Skeletal muscle cell (primary cell): Measurements from ENCODE around the gene NKAPL.
"Not testable (repeated sequence)": the region's sequence is repeated elsewhere in the genome, so short reads cannot be mapped to it uniquely, and the experiment has no call there.

Experiments used
- DNase-seq: peaks from one replicate; pipeline ENCODE4 v3.0.0-alpha.2; 2010; ENCODE audit warnings: low read depth
- H3K4me3 ChIP-seq: 2 replicates; pipeline ENCODE4 v1.5.1; 2011; ENCODE audit warnings: low read depth, mild to moderate bottlenecking, control low read depth, low read length, moderate library complexity

NKAPL gene

GRCh38 chr6:28281288-28282064, 22.4 kb downstream of the NKAPL start, which contains the start of gene PGBD1:
TSS of gene PGBD1 (plus strand) at chr6:28281572. CDS start at chr6:28283814, 2,242 bp downstream.
- DNase-seq, result peak; percentile 48
- peak within 1 kb of the TSS; percentile 72 for H3K4me3 ChIP-seq

- H3K4me3 ChIP-seq, result no peak overlapping the region
- no peak for DNase-seq
Measured at GRCh38 chr6:28282926-28283325, 23.8 kb downstream of the NKAPL start.

DNA sequence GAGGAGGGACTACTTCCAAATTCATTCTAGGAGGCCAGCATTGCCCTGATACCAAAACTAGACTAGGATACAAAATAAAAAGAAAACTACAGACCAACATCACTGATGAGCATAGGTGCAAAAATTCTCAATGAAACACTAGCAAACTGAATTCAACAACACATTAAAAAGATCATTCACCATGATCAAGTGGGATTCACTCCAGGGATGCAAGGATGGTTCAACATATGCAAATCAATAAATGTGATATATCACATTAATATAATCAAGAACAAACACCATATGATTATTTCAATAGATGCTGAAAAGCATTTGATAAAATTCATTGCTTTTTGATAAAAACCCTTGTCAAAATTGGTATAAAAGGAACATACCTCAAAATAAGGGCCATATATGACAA, 32.5 kb downstream of the NKAPL start:
- no peak for DNase-seq
- no peak overlapping the region for H3K4me3 ChIP-seq

- DNase-seq, result no peak
- H3K4me3 ChIP-seq, result no peak overlapping the region
Measured at GRCh38 chr6:28295326-28295725, 36.2 kb downstream of the NKAPL start.

DNA sequence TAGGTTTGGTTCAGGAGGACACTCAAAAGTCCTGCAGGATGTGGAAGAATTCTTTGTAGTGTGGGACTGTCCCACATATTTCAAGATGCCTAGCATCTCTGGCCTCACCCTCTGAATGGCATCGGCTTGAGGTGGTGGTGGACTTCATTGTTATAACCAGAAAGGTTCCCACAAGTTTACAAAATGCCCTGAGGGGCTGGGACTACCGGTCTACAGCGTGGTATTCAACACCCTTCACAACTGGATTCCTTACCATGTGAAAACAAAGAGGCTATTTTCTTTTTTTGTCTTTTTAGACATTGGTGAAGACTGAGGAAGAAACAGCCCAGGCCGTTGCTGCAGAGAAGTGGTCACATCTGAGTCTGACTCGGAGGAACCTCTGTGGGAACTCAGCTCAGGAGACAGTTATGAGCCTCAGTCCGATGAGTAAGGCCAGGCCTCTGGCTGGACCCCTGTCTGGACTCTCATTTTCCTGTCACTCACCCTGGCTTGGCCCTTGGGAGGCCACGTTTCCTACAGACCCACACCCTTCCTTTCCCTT, 37.5 kb downstream of the NKAPL start:
- H3K4me3 ChIP-seq, result no peak overlapping the region
- DNase-seq, result no peak

- no peak for DNase-seq
- no peak overlapping the region for H3K4me3 ChIP-seq
Measured at GRCh38 chr6:28303570-28303969, 44.5 kb downstream of the NKAPL start.

- not testable (repeated sequence) for H3K4me3 ChIP-seq
Measured at GRCh38 chr6:28306363-28306762, 47.3 kb downstream of the NKAPL start.

More at GRCh38 chr6:28306363-28306762, 47.3 kb downstream of the NKAPL start:
- DNase-seq, result not testable (repeated sequence)
